ENCODE data around the gene COMMD10. TPM values are rescaled to one million over a fixed set of nuclear protein-coding genes. Genes with fewer than 3 reads are reported as not detected.

Gene COMMD10
- total RNA-seq, 4 donors from 2014 or later, result 24.3 to 83.8 (median 34.4) TPM

GRCh38 chr5:116154252-116154651 is 69.4 kb downstream of the COMMD10 start:
- DNase-seq, result no peak
- intact Hi-C loops (cut with DNase I; ENCODE audit: low total_unique reads) (no loop called here), in situ Hi-C loops (cut with MboI; ENCODE audit: low pct_ligation_motif_present in 1 of 4, low pct_unique_long_range_greater_than_20kb in 1 of 4, low sequenced_read_pairs in 3 of 4) (no loop called here)
- Histone ChIP-seq H3K27me3 (no peaks in the 10 kb centered on the region), H3K4me3 (no peak overlapping the region), H3K4me1 (peaks cover 0 to 9% (median 2%) of the 10 kb centered on the region in 4 donors), H3K9me3 (no peaks in the 10 kb centered on the region), H3K36me3 (no peaks in the 10 kb centered on the region), H3K27ac (no peak overlapping the region)
- no peak for TF ChIP-seq CTCF (IDR thresholded peaks at IDR 0.05)
- no peak for TF ChIP-seq POLR2AphosphoS5 (IDR thresholded peaks at IDR 0.05)
- TF ChIP-seq EP300 (IDR thresholded peaks at IDR 0.05; ENCODE audit: low read depth), result no peak
- TF ChIP-seq POLR2A (IDR thresholded peaks at IDR 0.05), result no peak

GRCh38 chr5:116154931-116155330 is 70.1 kb downstream of the COMMD10 start:
- TF ChIP-seq POLR2A (IDR thresholded peaks at IDR 0.05), result no peak
- no peak for TF ChIP-seq POLR2AphosphoS5 (IDR thresholded peaks at IDR 0.05)
- no peak for TF ChIP-seq EP300 (IDR thresholded peaks at IDR 0.05; ENCODE audit: low read depth)
- no peak for TF ChIP-seq CTCF (IDR thresholded peaks at IDR 0.05)
- intact Hi-C loops (cut with DNase I; ENCODE audit: low total_unique reads) (no loop called here), in situ Hi-C loops (cut with MboI; ENCODE audit: low pct_ligation_motif_present in 1 of 4, low pct_unique_long_range_greater_than_20kb in 1 of 4, low sequenced_read_pairs in 3 of 4) (no loop called here)
- no peaks in the 10 kb centered on the region for H3K36me3 ChIP-seq
- H3K27ac ChIP-seq, result no peak overlapping the region
- H3K9me3 ChIP-seq, result no peaks in the 10 kb centered on the region
- H3K27me3 ChIP-seq, result no peaks in the 10 kb centered on the region
- no peak overlapping the region for H3K4me3 ChIP-seq
- DNase-seq, result no peak
- H3K4me1 ChIP-seq, result peaks cover 0 to 9% (median 2%) of the 10 kb centered on the region in 4 donors

GRCh38 chr5:116157902-116158301 is 73.1 kb downstream of the COMMD10 start:
- Histone ChIP-seq H3K27me3 (no peaks in the 10 kb centered on the region), H3K4me1 (peaks cover 0 to 9% (median 2%) of the 10 kb centered on the region in 4 donors), H3K36me3 (no peaks in the 10 kb centered on the region), H3K9me3 (no peaks in the 10 kb centered on the region), H3K4me3 (no peak overlapping the region), H3K27ac (no peak overlapping the region)
- in situ Hi-C loops (cut with MboI; ENCODE audit: low pct_ligation_motif_present in 1 of 4, low pct_unique_long_range_greater_than_20kb in 1 of 4, low sequenced_read_pairs in 3 of 4) (no loop called here), intact Hi-C loops (cut with DNase I; ENCODE audit: low total_unique reads) (no loop called here)
- DNase-seq, result no peak
- TF ChIP-seq POLR2A (IDR thresholded peaks at IDR 0.05), result no peak
- TF ChIP-seq CTCF (IDR thresholded peaks at IDR 0.05), result no peak
- no peak for TF ChIP-seq POLR2AphosphoS5 (IDR thresholded peaks at IDR 0.05)
- TF ChIP-seq EP300 (IDR thresholded peaks at IDR 0.05; ENCODE audit: low read depth), result no peak
- WGBS, 2 donors (ENCODE audit: low coverage in 1 of 2), result 87% methylated on average over 5 of the region's 8 CpGs; no CpG with 5 or more reads in 1 of the 2 donors

- H3K4me3 ChIP-seq, result no peak overlapping the region
- H3K4me1 ChIP-seq, result peaks cover 0 to 5% (median 2%) of the 10 kb centered on the region in 4 donors
- no peaks in the 10 kb centered on the region for H3K9me3 ChIP-seq
- in situ Hi-C loops (cut with MboI; ENCODE audit: low pct_ligation_motif_present in 1 of 4, low pct_unique_long_range_greater_than_20kb in 1 of 4, low sequenced_read_pairs in 3 of 4), result no loop called here
- intact Hi-C loops (cut with DNase I; ENCODE audit: low total_unique reads), result no loop called here
- TF ChIP-seq EP300 (IDR thresholded peaks at IDR 0.05; ENCODE audit: low read depth) (no peak), POLR2AphosphoS5 (IDR thresholded peaks at IDR 0.05) (no peak), CTCF (IDR thresholded peaks at IDR 0.05) (no peak), POLR2A (IDR thresholded peaks at IDR 0.05) (no peak)
- no peak for DNase-seq
- H3K27ac ChIP-seq, result no peak overlapping the region
- H3K36me3 ChIP-seq, result no peaks in the 10 kb centered on the region
- H3K27me3 ChIP-seq, result no peaks in the 10 kb centered on the region
Observed at GRCh38 chr5:116159006-116159405, 74.2 kb downstream of the COMMD10 start.

Data from transverse colon (tissue), 4 donors.